Measurements from ENCODE around the gene ZKSCAN5. TPM values are rescaled to one million over a fixed set of nuclear protein-coding genes. Genes with fewer than 3 reads are reported as not detected.

ZKSCAN5 gene
- 1 to 10 TPM; 3.8 to 7.9 (median 4.4) TPM for polyA plus RNA-seq
- long read RNA-seq, donor 1: 0 reads
- long read RNA-seq, donor 2: 0 reads
- long read RNA-seq, donor 3, partial matches to known transcripts: 15 of 15 reads
- long read RNA-seq, donor 3, other reads (novel, unspliced or antisense): 0 of 15 reads
- long read RNA-seq, donor 4: 0 reads
- long read RNA-seq, donor 5: 0 reads
- long read RNA-seq, donor 6: 0 reads
- long read RNA-seq, donor 7: 0 reads
- long read RNA-seq, donor 8: 0 reads
- long read RNA-seq, donor 9: 0 reads
- long read RNA-seq, donor 10: 0 reads

DNA sequence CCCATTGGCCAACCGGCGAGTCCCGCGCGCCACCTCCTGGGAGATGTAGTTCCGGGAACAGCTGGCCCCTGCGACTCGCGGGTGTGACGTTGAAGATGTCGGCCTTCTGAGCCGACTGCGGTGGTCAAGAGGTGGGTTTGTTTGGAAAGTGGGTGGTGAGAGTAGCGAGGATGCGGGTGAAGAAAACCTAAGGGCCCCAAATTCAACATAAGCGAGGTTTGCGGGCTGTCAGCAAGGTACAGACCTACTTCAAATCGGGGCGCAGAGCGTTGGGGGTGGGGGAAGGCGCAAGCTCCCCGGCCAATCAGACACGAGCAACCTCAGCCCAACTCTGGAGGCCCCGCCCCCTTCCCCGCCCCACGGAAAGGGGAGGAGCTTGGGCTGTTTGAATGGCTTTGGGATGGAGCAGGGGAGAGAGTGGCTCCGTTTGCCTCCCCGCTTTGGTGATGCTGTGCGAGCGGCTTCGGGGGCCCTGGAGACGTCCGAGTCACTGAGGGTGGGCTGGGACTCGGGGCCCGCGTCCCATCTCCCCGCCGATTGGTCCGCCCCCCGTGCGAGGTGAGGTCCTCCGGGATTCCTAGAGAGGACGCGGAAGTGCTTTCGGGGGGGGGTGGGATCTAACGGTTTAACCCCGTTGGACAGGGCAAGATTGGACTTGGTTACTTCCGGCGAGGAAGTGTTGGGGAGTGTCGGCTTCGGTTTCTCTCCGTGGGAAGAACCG lies at the start of gene ZKSCAN5:
Gene ZKSCAN5 (plus strand): TSS at position 60 of the 721 bp plus-strand sequence. CDS start 1,383 bp downstream, outside the sequence.
- WGBS, 3 donors: 0 to 1% (median 1%) methylated on average over 44 to 53 of the region's 53 CpGs
- no peak for FAIRE-seq

DNA sequence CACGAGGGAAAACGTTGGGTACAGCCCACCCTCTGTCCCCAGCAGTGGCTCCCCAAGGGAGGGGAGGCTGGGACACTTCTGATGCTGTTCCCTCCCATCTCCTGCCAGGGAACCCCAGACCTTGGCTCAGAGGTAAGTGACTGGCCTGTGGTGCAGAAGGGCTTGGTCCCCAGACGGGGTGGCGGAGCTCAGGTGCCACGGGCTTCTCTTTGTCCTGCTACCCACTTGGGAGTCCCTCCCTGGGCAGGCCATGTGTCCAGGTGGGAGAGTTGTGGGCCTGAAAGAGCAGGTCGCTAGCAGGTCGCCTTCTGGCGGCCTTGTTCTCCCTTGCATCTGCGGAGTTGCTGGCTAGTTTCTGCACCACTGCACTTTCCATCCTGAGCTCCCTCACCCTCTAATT lies 48.6 kb upstream of the ZKSCAN5 start:
- Histone ChIP-seq H3K4me3 (ENCODE audit: low read depth in 1 of 3, low read length in 3 of 3) (no peak overlapping the region), H3K4me1 (ENCODE audit: control insufficient read depth in 3 of 3, insufficient read depth in 2 of 3, low read depth in 1 of 3, low read length in 2 of 3) (no peaks in the 10 kb centered on the region), H3K36me3 (ENCODE audit: control insufficient read depth in 3 of 3, insufficient read depth in 2 of 3, low read depth in 1 of 3, low read length in 3 of 3) (peaks cover 17 to 94% (median 26%) of the 10 kb centered on the region in 3 donors), H3K27ac (ENCODE audit: low read depth in 1 of 3, low read length in 2 of 3) (no peak overlapping the region), H3K27me3 (ENCODE audit: control insufficient read depth in 3 of 3, insufficient read depth in 3 of 3, low read length in 3 of 3) (no peaks in the 10 kb centered on the region), H3K9me3 (ENCODE audit: control insufficient read depth in 2 of 2, insufficient read depth in 1 of 2, low read depth in 1 of 2, low read length in 1 of 2) (no peaks in the 10 kb centered on the region)
- WGBS, 3 donors: 68 to 84% (median 78%) methylated on average over 9 of the region's 9 CpGs
- DNase-seq: no peak
- no peak for FAIRE-seq

More for the DNA sequence above, at the start of gene ZKSCAN5:
- H3K4me3 ChIP-seq (ENCODE audit: low read depth in 1 of 3, low read length in 3 of 3): peak within 1 kb of the TSS; percentile 77 to 90 (median 82)
- peaks cover 2 to 10% (median 10%) of the 10 kb centered on the region in 3 donors for H3K4me1 ChIP-seq (ENCODE audit: control insufficient read depth in 3 of 3, insufficient read depth in 2 of 3, low read depth in 1 of 3, low read length in 2 of 3)
- peaks cover 0 to under 1% (median 0%) of the 10 kb centered on the region in 3 donors for H3K36me3 ChIP-seq (ENCODE audit: control insufficient read depth in 3 of 3, insufficient read depth in 2 of 3, low read depth in 1 of 3, low read length in 3 of 3)
- no peaks in the 10 kb centered on the region for H3K27me3 ChIP-seq (ENCODE audit: control insufficient read depth in 3 of 3, insufficient read depth in 3 of 3, low read length in 3 of 3)
- peak within 1 kb of the TSS; percentile 76 to 97 (median 90) for H3K27ac ChIP-seq (ENCODE audit: low read depth in 1 of 3, low read length in 2 of 3)
- DNase-seq: peak; percentile 98 to 100
- H3K9me3 ChIP-seq (ENCODE audit: control insufficient read depth in 2 of 2, insufficient read depth in 1 of 2, low read depth in 1 of 2, low read length in 1 of 2): no peaks in the 10 kb centered on the region

GRCh38 chr7:99456288-99456687 lies 48.2 kb upstream of the ZKSCAN5 start:
- 71 to 84% (median 74%) methylated on average over 13 of the region's 13 CpGs for WGBS, 3 donors
- DNase-seq: no peak
- Histone ChIP-seq H3K4me1 (ENCODE audit: control insufficient read depth in 3 of 3, insufficient read depth in 2 of 3, low read depth in 1 of 3, low read length in 2 of 3) (no peaks in the 10 kb centered on the region), H3K27ac (ENCODE audit: low read depth in 1 of 3, low read length in 2 of 3) (no peak overlapping the region), H3K27me3 (ENCODE audit: control insufficient read depth in 3 of 3, insufficient read depth in 3 of 3, low read length in 3 of 3) (no peaks in the 10 kb centered on the region), H3K9me3 (ENCODE audit: control insufficient read depth in 2 of 2, insufficient read depth in 1 of 2, low read depth in 1 of 2, low read length in 1 of 2) (no peaks in the 10 kb centered on the region), H3K4me3 (ENCODE audit: low read depth in 1 of 3, low read length in 3 of 3) (no peak overlapping the region), H3K36me3 (ENCODE audit: control insufficient read depth in 3 of 3, insufficient read depth in 2 of 3, low read depth in 1 of 3, low read length in 3 of 3) (peaks cover 17 to 94% (median 26%) of the 10 kb centered on the region in 3 donors)
- no peak for FAIRE-seq

GRCh38 chr7:99457050-99457649 lies 47.3 kb upstream of the ZKSCAN5 start:
- H3K9me3 ChIP-seq (ENCODE audit: control insufficient read depth in 2 of 2, insufficient read depth in 1 of 2, low read depth in 1 of 2, low read length in 1 of 2): no peaks in the 10 kb centered on the region
- H3K27me3 ChIP-seq (ENCODE audit: control insufficient read depth in 3 of 3, insufficient read depth in 3 of 3, low read length in 3 of 3): no peaks in the 10 kb centered on the region
- peaks cover 15 to 89% (median 26%) of the 10 kb centered on the region in 3 donors for H3K36me3 ChIP-seq (ENCODE audit: control insufficient read depth in 3 of 3, insufficient read depth in 2 of 3, low read depth in 1 of 3, low read length in 3 of 3)
- no peaks in the 10 kb centered on the region for H3K4me1 ChIP-seq (ENCODE audit: control insufficient read depth in 3 of 3, insufficient read depth in 2 of 3, low read depth in 1 of 3, low read length in 2 of 3)
- no peak overlapping the region for H3K27ac ChIP-seq (ENCODE audit: low read depth in 1 of 3, low read length in 2 of 3)
- H3K4me3 ChIP-seq (ENCODE audit: low read depth in 1 of 3, low read length in 3 of 3): no peak overlapping the region
- no peak for FAIRE-seq
- 77 to 81% (median 79%) methylated on average over 6 of the region's 6 CpGs for WGBS, 3 donors
- no peak for DNase-seq

GRCh38 chr7:99457650-99458493 lies 46.6 kb upstream of the ZKSCAN5 start:
- 83 to 88% (median 85%) methylated on average over 26 of the region's 26 CpGs for WGBS, 3 donors
- no peak overlapping the region for H3K4me3 ChIP-seq (ENCODE audit: low read depth in 1 of 3, low read length in 3 of 3)
- no peaks in the 10 kb centered on the region for H3K9me3 ChIP-seq (ENCODE audit: control insufficient read depth in 2 of 2, insufficient read depth in 1 of 2, low read depth in 1 of 2, low read length in 1 of 2)
- no peak for FAIRE-seq
- no peaks in the 10 kb centered on the region for H3K4me1 ChIP-seq (ENCODE audit: control insufficient read depth in 3 of 3, insufficient read depth in 2 of 3, low read depth in 1 of 3, low read length in 2 of 3)
- DNase-seq: no peak
- no peaks in the 10 kb centered on the region for H3K27me3 ChIP-seq (ENCODE audit: control insufficient read depth in 3 of 3, insufficient read depth in 3 of 3, low read length in 3 of 3)
- no peak overlapping the region for H3K27ac ChIP-seq (ENCODE audit: low read depth in 1 of 3, low read length in 2 of 3)
- H3K36me3 ChIP-seq (ENCODE audit: control insufficient read depth in 3 of 3, insufficient read depth in 2 of 3, low read depth in 1 of 3, low read length in 3 of 3): peaks cover 18 to 86% (median 29%) of the 10 kb centered on the region in 3 donors

GRCh38 chr7:99459087-99459486 lies 45.4 kb upstream of the ZKSCAN5 start:
- peaks cover 16 to 83% (median 30%) of the 10 kb centered on the region in 3 donors for H3K36me3 ChIP-seq (ENCODE audit: control insufficient read depth in 3 of 3, insufficient read depth in 2 of 3, low read depth in 1 of 3, low read length in 3 of 3)
- H3K27me3 ChIP-seq (ENCODE audit: control insufficient read depth in 3 of 3, insufficient read depth in 3 of 3, low read length in 3 of 3): no peaks in the 10 kb centered on the region
- FAIRE-seq (no peak), DNase-seq (peak in 1 of 2 donors; percentile 19)
- H3K9me3 ChIP-seq (ENCODE audit: control insufficient read depth in 2 of 2, insufficient read depth in 1 of 2, low read depth in 1 of 2, low read length in 1 of 2): no peaks in the 10 kb centered on the region
- WGBS, 3 donors: 93 to 99% (median 94%) methylated on average over 8 of the region's 8 CpGs
- peaks cover 0 to 5% (median 0%) of the 10 kb centered on the region in 3 donors for H3K4me1 ChIP-seq (ENCODE audit: control insufficient read depth in 3 of 3, insufficient read depth in 2 of 3, low read depth in 1 of 3, low read length in 2 of 3)
- no peak overlapping the region for H3K27ac ChIP-seq (ENCODE audit: low read depth in 1 of 3, low read length in 2 of 3)
- no peak overlapping the region for H3K4me3 ChIP-seq (ENCODE audit: low read depth in 1 of 3, low read length in 3 of 3)

DNA sequence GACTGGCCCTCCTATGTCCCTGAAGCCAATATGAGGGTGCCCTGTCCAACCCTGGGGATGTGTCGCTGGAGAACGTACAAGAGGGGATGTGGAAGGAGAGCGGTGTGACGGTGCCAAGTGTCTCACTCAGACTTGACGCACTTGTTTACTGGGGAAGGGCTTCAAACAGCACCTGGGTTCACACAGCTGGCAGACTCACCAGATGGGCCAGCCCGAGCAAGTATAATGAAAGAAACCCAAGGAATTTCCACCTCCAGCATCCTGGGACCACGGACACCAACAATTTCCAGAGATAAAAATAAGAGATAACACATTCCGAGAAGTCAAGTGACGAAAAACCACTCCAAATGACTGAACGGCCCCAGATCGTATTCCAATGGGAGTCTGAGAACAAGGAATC lies 43.8 kb upstream of the ZKSCAN5 start:
- WGBS, 3 donors: 84 to 89% (median 85%) methylated on average over 11 of the region's 11 CpGs
- H3K36me3 ChIP-seq (ENCODE audit: control insufficient read depth in 3 of 3, insufficient read depth in 2 of 3, low read depth in 1 of 3, low read length in 3 of 3): peaks cover 16 to 76% (median 25%) of the 10 kb centered on the region in 3 donors
- no peak for FAIRE-seq
- H3K9me3 ChIP-seq (ENCODE audit: control insufficient read depth in 2 of 2, insufficient read depth in 1 of 2, low read depth in 1 of 2, low read length in 1 of 2): no peaks in the 10 kb centered on the region
- no peak overlapping the region for H3K4me3 ChIP-seq (ENCODE audit: low read depth in 1 of 3, low read length in 3 of 3)
- H3K4me1 ChIP-seq (ENCODE audit: control insufficient read depth in 3 of 3, insufficient read depth in 2 of 3, low read depth in 1 of 3, low read length in 2 of 3): peaks cover 0 to 10% (median 5%) of the 10 kb centered on the region in 3 donors
- no peak overlapping the region for H3K27ac ChIP-seq (ENCODE audit: low read depth in 1 of 3, low read length in 2 of 3)
- no peak for DNase-seq
- no peaks in the 10 kb centered on the region for H3K27me3 ChIP-seq (ENCODE audit: control insufficient read depth in 3 of 3, insufficient read depth in 3 of 3, low read length in 3 of 3)

DNA sequence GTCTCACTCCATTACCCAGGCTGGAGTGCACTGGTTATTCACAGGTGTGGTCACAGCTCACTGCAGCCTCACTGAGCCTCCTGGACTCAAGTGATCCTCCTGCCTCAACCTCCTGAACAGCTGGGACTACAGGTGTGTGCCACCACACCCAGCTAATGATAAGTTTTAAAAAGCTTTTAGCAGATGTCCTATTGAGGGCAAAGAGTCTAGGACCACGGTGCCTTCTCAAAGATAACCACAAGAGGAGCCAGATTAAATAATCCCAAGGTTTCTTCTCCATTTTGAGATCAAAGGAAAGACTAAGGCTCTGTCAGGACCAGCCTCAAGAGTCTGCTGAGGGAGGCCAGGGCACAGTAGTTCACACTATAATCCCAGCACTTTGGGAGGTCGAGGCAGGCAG lies 43.2 kb upstream of the ZKSCAN5 start:
- 77 to 85% (median 80%) methylated on average over 2 of the region's 2 CpGs for WGBS, 3 donors
- H3K27me3 ChIP-seq (ENCODE audit: control insufficient read depth in 3 of 3, insufficient read depth in 3 of 3, low read length in 3 of 3): no peaks in the 10 kb centered on the region
- no peak for FAIRE-seq
- H3K9me3 ChIP-seq (ENCODE audit: control insufficient read depth in 2 of 2, insufficient read depth in 1 of 2, low read depth in 1 of 2, low read length in 1 of 2): no peaks in the 10 kb centered on the region
- no peak overlapping the region for H3K27ac ChIP-seq (ENCODE audit: low read depth in 1 of 3, low read length in 2 of 3)
- H3K36me3 ChIP-seq (ENCODE audit: control insufficient read depth in 3 of 3, insufficient read depth in 2 of 3, low read depth in 1 of 3, low read length in 3 of 3): peaks cover 16 to 70% (median 21%) of the 10 kb centered on the region in 3 donors
- H3K4me1 ChIP-seq (ENCODE audit: control insufficient read depth in 3 of 3, insufficient read depth in 2 of 3, low read depth in 1 of 3, low read length in 2 of 3): peaks cover 0 to 10% (median 5%) of the 10 kb centered on the region in 3 donors
- DNase-seq: no peak
- H3K4me3 ChIP-seq (ENCODE audit: low read depth in 1 of 3, low read length in 3 of 3): no peak overlapping the region
